Measurements from ENCODE around the gene FAM177B. TPM values are rescaled to one million over a fixed set of nuclear protein-coding genes. Genes with fewer than 3 reads are reported as not detected.

The FAM177B gene
- polyA plus RNA-seq, 3 donors, result 0.13 to 0.71 (median 0.36) TPM

DNA sequence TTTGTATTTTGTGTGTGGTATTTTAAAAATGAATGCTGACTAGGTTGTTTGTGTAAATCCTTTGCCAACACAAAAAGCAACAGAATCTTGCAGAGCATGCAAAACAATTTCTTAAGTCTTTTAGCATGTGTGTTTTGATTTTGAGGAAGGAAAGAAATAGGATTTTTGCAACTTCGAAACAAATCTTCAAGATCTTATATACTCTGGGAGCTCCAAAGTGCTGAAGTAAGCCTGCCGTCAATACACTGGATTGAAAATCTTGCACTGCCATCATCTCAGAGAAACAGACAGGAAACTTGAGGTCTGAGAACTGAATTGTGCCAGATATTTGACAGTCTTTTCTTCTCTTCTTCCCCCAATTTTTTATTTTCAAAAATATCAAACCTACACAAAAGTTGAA lies 48.5 kb downstream of the FAM177B start:
- DNase-seq, result no peak

DNA sequence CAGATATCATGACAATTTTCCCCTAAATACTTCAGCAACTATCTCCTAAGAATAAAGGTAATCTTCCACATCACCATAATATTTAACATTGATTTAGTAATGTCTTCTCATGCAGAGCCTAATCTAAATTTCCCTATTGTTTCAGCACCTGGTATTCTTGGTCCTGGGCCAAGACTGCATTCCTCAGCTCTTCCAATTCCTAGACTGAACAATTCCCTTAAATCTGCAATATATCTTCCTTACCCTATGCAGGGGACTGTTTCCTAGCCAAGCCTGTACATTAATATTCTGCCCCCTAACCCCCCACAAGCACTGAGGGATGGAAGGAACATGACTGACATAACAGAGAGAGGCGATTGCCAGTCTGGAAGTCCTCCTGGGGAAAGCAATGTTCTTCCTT lies 49.1 kb downstream of the FAM177B start:
- no peak for DNase-seq

GRCh38 chr1:222787729-222788128 lies 50.7 kb downstream of the FAM177B start:
- DNase-seq, result no peak

DNA sequence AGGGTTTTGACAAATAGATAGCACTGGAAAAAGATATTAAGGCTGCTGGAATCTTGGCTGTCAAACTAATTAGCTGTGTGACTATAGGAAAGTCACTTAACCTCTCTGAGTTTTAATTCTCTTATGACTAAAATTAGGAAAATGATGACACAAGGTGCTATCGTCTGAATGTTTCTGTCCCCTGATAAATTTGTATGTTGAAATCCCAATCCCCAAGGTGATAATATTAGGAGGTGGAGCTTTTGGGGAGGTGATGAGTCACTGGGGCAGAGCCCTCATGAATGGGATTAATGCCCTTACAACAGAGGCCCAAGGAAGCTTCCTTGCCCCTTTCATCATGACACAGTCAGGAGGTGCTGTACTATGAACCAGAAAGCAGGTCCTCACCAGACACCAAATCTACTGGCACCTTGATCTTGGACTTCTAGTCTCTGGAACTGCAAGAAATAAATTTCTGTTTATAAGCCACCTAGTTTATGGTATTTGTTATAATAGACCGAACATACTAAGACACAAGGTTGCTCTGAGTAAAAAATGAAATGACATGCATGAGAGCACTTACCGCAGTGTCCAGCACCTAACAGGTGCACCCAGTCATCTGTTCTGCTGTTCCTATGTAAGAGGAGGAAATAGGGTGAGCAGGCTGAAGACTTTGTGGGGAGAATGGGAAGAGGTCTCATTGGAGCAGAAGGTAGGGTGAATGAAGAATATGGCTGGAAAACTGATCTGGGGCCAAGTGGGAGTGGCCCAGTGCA lies 51.6 kb downstream of the FAM177B start:
- DNase-seq, result no peak

GRCh38 chr1:222790115-222790514 lies 53.1 kb downstream of the FAM177B start:
- DNase-seq, result no peak

DNA sequence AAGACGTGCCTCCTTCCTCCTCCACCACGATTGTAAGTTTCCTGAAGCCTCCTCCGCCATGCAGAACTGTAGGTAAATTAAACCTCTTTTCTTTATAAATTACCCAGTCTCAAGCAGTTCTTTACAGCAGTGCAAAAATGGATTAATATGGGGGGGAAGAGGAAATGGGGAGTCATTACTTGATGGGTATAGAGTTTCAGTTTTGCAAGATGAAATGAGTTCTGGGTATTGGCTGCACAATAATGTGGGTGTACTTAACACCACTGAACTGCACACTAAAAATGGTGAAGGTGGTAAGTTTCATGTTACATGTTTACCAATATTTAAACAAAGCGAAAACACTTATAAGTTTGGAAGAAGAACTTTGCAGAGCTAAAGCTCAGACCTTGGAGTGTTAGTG lies 53.5 kb downstream of the FAM177B start:
- DNase-seq, result no peak

GRCh38 chr1:222791006-222791710 lies 54.2 kb downstream of the FAM177B start:
- DNase-seq, result no peak

DNA sequence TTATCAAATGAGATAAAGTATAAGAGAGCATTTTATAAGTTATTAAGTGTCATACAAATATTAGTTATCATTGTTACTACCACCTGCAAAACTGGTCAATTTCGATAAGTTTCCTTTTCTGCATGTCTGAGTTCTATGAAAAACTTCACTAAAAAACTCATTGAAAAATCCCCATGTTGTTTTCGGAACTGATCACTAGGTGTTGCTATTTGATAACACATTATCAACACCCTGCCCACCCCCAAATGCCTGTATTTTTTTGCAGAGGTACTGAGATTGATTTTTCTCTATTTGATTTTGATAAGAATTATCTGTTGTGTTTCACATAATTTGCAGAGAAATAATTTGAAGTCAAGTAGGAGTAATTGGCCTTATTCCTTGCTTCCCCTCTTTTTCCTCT lies 55.7 kb downstream of the FAM177B start:
- no peak for DNase-seq

DNA sequence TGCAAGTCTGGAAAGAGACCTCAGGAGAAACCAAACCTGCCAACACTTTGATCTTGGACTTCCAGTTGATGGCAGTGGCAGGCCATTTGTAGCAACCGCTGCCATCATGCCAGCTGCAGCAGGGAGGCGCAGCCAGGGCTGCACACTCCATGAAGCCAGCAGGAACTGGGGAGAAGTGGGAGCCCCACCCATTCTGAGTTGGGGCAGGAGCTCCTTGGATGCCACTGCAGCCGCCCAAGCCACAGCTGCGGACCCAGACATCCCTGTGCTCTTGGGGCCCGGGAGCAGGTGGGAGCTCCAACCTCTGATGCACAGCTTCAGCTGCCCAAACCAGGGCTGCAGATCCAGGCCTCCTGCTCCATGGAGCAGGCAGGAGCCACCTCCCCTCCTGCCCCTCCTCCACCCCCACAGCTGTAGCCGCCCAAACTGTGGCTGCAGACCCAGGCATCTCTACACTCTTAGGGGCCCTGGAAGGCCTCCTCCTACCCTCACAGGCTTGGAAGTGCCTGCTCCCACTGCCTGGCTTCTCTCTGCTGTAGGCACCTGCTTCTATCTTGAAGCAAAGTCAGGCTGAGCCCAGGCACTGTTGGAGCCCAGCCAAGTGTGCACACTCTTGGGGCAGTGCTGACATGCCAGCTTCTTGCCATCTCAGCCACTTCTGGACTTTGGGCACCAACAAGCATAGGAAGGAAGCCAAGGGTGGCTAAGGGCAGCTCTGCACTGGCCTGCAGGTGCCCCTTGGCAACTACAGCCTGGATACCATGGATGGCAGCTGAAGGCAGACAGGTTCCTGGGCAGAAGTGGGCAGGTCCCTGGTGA lies 57.9 kb downstream of the FAM177B start:
- no peak for DNase-seq

DNA sequence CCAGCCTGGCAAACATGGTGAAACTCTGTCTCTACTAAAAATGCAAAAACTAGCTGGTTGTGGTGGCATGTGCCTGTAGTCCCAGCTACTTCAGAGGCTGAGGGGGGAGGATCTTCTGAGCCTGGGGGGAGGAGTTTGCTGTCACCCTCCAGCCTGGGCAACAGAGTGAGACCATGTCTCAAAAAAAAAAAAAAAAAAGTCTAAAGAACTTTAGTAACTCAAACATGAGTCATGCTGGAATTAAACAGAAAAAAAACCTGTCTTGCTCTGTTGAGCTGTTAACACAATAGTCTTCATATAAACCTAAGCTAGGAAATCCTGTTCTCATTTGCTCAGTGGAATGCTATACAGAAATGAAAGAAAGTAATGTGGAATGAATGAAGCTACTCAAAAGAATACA lies 61.1 kb downstream of the FAM177B start:
- peak; percentile 34 for DNase-seq

DNA sequence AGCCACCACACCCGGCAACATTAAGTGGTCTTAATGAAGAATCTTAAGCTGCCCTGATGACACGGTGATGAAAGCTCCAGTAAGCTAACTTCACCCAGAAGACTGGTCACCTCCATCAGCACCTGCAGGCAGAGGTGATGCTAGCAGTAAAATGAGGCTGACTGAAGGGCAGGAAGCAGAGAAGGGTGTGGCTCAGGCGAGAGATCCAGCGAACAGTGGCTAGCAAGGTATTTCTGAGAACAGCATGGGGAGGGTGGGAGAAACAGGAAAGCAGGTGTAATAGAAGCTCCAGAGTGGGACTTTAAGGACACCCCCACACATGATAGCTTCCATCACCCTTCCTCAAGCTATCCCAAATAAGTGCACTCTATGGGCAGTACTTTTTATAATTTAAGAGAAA lies 62.0 kb downstream of the FAM177B start:
- no peak for DNase-seq

Other genes starting within 250 kb of the FAM177B start
- gene HHIPL2, start 189.1 kb upstream of the FAM177B start, polyA plus RNA-seq (ENCODE audit: insufficient read length in 3 of 3), result 1 to 10 TPM in 2 of 3 donors, under 1 TPM in 1; 0.51 to 2.0 (median 1.3) TPM
- gene TAF1A, start 147.3 kb upstream of the FAM177B start, polyA plus RNA-seq (ENCODE audit: insufficient read length in 3 of 3), result 10 to 100 TPM; 13.7 to 20.1 (median 17.4) TPM
- gene MIA3, start 119.1 kb upstream of the FAM177B start, polyA plus RNA-seq (ENCODE audit: insufficient read length in 3 of 3), result 10 to 100 TPM; 60.0 to 88.9 (median 78.6) TPM
- 10 to 100 TPM; 63.0 to 67.3 (median 65.1) TPM for gene AIDA, start 24.7 kb upstream of the FAM177B start, polyA plus RNA-seq (ENCODE audit: insufficient read length in 3 of 3)
- 10 to 100 TPM; 32.4 to 46.2 (median 42.6) TPM for gene BROX, start 24.6 kb upstream of the FAM177B start, polyA plus RNA-seq (ENCODE audit: insufficient read length in 3 of 3)
- 10 to 100 TPM; 14.2 to 17.4 (median 16.4) TPM for gene DISP1, start 77.8 kb downstream of the FAM177B start, polyA plus RNA-seq (ENCODE audit: insufficient read length in 3 of 3)